Glutamatergic neuron (in vitro differentiated cells): ENCODE data around the gene LONP2. TPM values are rescaled to one million over a fixed set of nuclear protein-coding genes. Genes with fewer than 3 reads are reported as not detected.
A peak's percentile ranks its signal among the peaks of the same experiment; 100 is the strongest.

Experiments
- DNase-seq: peaks from one replicate; pipeline ENCODE4 v3.0.0; 2022
- H3K27ac Mint-ChIP-seq: one replicate; pipeline ENCODE4 v1.8.0; 2020; ENCODE audit warnings: mild to moderate bottlenecking, mixed read lengths, inconsistent platforms; ENCODE audit not compliant: unreplicated experiment
- H3K27me3 Mint-ChIP-seq: one replicate; pipeline ENCODE4 v1.8.0; 2020; ENCODE audit warnings: mild to moderate bottlenecking, moderate library complexity, mixed read lengths, inconsistent platforms; ENCODE audit not compliant: unreplicated experiment
- H3K36me3 Mint-ChIP-seq: one replicate; pipeline ENCODE4 v1.8.0; 2020; ENCODE audit warnings: mild to moderate bottlenecking, mixed read lengths, inconsistent platforms; ENCODE audit not compliant: unreplicated experiment
- H3K4me1 Mint-ChIP-seq: one replicate; pipeline ENCODE4 v1.8.0; 2020; ENCODE audit warnings: mild to moderate bottlenecking, low read depth, mixed read lengths, inconsistent platforms; ENCODE audit not compliant: unreplicated experiment
- H3K4me3 Mint-ChIP-seq: one replicate; pipeline ENCODE4 v1.8.0; 2020; ENCODE audit warnings: mild to moderate bottlenecking, mixed read lengths, inconsistent platforms; ENCODE audit not compliant: unreplicated experiment
- H3K9me3 Mint-ChIP-seq: one replicate; pipeline ENCODE4 v1.8.0; 2020; ENCODE audit warnings: mild to moderate bottlenecking, moderate library complexity, mixed read lengths, inconsistent platforms; ENCODE audit not compliant: unreplicated experiment
- total RNA-seq: library from RNA; stranded (reverse); fragmentation: NEBNext Ultra II Directional; extraction: Animal tissue kit (Norgen Biotek cat#: 25700); gene quantifications from one replicate; pipeline ENCODE4 v1.2.1, GENCODE V29; 2021; ENCODE audit not compliant: unreplicated experiment
- TF ChIP-seq, protein P1 (sequence below): fragments of 200-600 bp; sonication (generic); IDR thresholded peaks from one replicate; pipeline ENCODE4 v1.5.0; 2021; ENCODE audit not compliant: partially characterized antibody, unreplicated experiment

LONP2 gene
- total RNA-seq, 1 donor from 2014 or later: 57.3 TPM

- TF ChIP-seq, protein P1, sequence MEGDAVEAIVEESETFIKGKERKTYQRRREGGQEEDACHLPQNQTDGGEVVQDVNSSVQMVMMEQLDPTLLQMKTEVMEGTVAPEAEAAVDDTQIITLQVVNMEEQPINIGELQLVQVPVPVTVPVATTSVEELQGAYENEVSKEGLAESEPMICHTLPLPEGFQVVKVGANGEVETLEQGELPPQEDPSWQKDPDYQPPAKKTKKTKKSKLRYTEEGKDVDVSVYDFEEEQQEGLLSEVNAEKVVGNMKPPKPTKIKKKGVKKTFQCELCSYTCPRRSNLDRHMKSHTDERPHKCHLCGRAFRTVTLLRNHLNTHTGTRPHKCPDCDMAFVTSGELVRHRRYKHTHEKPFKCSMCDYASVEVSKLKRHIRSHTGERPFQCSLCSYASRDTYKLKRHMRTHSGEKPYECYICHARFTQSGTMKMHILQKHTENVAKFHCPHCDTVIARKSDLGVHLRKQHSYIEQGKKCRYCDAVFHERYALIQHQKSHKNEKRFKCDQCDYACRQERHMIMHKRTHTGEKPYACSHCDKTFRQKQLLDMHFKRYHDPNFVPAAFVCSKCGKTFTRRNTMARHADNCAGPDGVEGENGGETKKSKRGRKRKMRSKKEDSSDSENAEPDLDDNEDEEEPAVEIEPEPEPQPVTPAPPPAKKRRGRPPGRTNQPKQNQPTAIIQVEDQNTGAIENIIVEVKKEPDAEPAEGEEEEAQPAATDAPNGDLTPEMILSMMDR: no peak
- Mint-ChIP-seq H3K27ac (no peak overlapping the region), H3K4me3 (no peak overlapping the region), H3K27me3 (peaks cover 2% of the 10 kb centered on the region), H3K4me1 (no peaks in the 10 kb centered on the region), H3K9me3 (no peaks in the 10 kb centered on the region), H3K36me3 (no peaks in the 10 kb centered on the region)
- DNase-seq: no peak
Observed at GRCh38 chr16:48292452-48292851, 48.4 kb downstream of the LONP2 start.

DNA sequence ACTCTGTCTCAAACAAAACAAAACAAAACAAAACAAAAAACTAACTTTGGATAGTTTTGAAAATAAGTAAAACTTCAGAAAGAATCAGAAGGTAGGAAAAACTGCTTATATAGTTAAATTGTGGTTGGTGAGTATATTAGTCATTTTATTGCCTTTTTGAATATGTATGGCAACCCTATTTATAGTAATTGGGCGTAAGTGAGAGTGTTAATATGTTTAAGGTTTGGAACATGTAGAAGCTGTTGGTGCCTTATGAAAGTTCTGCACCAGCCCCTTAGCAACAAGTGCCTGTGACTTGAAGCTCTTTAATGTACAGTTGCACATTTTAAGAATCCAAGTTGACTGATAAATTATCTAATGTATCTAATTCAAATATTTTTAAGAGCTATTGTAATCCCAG lies 50.6 kb downstream of the LONP2 start:
- Mint-ChIP-seq H3K4me1 (peaks cover 1% of the 10 kb centered on the region), H3K4me3 (no peak overlapping the region), H3K36me3 (no peaks in the 10 kb centered on the region)

GRCh38 chr16:48295488-48296281 lies 51.6 kb downstream of the LONP2 start:
- peaks cover 1% of the 10 kb centered on the region for H3K4me1 Mint-ChIP-seq
- no peaks in the 10 kb centered on the region for H3K36me3 Mint-ChIP-seq
- no peak overlapping the region for H3K4me3 Mint-ChIP-seq
- TF ChIP-seq, protein P1: no peak
- no peak for DNase-seq
- no peaks in the 10 kb centered on the region for H3K27me3 Mint-ChIP-seq
- no peak overlapping the region for H3K27ac Mint-ChIP-seq
- no peaks in the 10 kb centered on the region for H3K9me3 Mint-ChIP-seq

More for the DNA sequence above, 50.6 kb downstream of the LONP2 start:
- no peaks in the 10 kb centered on the region for H3K9me3 Mint-ChIP-seq
- TF ChIP-seq, protein P1: no peak
- DNase-seq: no peak
- H3K27ac Mint-ChIP-seq: no peak overlapping the region
- H3K27me3 Mint-ChIP-seq: peaks cover 2% of the 10 kb centered on the region

- Mint-ChIP-seq H3K27ac (no peak overlapping the region), H3K36me3 (peaks cover 5% of the 10 kb centered on the region), H3K27me3 (no peaks in the 10 kb centered on the region), H3K9me3 (no peaks in the 10 kb centered on the region), H3K4me1 (peaks cover 1% of the 10 kb centered on the region), H3K4me3 (no peak overlapping the region)
- TF ChIP-seq, protein P1: no peak
- DNase-seq: no peak
Observed at GRCh38 chr16:48299471-48299870, 55.4 kb downstream of the LONP2 start.

DNA sequence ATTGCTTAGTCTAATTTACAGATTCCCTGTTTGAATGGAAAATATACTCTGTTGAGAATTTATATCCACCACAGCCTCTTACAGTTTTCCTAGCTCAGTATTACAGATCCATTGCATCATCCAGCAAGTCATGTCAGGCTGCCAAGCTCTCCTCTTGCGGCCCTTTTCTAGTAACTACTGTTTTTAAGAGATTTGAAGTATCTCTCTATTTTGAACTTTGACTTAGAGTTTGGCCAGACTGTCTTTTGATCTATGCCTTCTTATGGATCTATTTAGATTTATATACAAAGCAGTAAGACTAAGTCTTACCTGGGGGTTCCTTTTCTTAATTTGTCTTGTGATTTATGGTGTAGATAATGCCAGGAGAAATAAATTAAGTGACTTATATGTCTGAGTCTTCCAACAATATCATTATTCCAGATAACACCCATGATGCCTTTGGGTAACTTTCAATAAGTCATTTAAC lies 56.3 kb downstream of the LONP2 start:
- H3K36me3 Mint-ChIP-seq: peaks cover 5% of the 10 kb centered on the region
- TF ChIP-seq, protein P1: no peak
- peak overlapping the region; percentile 37 for H3K27ac Mint-ChIP-seq
- H3K9me3 Mint-ChIP-seq: no peaks in the 10 kb centered on the region
- no peaks in the 10 kb centered on the region for H3K27me3 Mint-ChIP-seq
- no peak overlapping the region for H3K4me3 Mint-ChIP-seq
- H3K4me1 Mint-ChIP-seq: peaks cover 1% of the 10 kb centered on the region
- DNase-seq: no peak
